HG03039 (cell line): Measurements from ENCODE around the gene SULF2.

ENCODE experiments used
- ATAC-seq: cut with Tn5 transposase; IDR thresholded peaks from one replicate; pipeline ENCODE4 v1.9.1; 2021; ENCODE audit warnings: mild to moderate bottlenecking, moderate library complexity; ENCODE audit not compliant: unreplicated experiment

SULF2 gene

GRCh38 chr20:47717421-47717820 lies 67.9 kb downstream of the SULF2 start:
- ATAC-seq, result no peak

- no peak for ATAC-seq
These were observed 71.3 kb downstream of the SULF2 start for GRCh38 chr20:47713878-47714450.

- no peak for ATAC-seq
These were observed 72.1 kb downstream of the SULF2 start for GRCh38 chr20:47713163-47713562.

GRCh38 chr20:47711046-47711752 lies 74.1 kb downstream of the SULF2 start:
- no peak for ATAC-seq

GRCh38 chr20:47710665-47711045 lies 74.6 kb downstream of the SULF2 start:
- ATAC-seq, result no peak

- ATAC-seq, result no peak
These were observed 76.1 kb downstream of the SULF2 start for GRCh38 chr20:47708953-47709833.

- ATAC-seq, result no peak
These were observed 77.0 kb downstream of the SULF2 start for GRCh38 chr20:47708140-47708807.

- no peak for ATAC-seq
These were observed 78.9 kb downstream of the SULF2 start for GRCh38 chr20:47706345-47706744.

- no peak for ATAC-seq
These were observed 79.8 kb downstream of the SULF2 start for GRCh38 chr20:47705497-47705856.

- no peak for ATAC-seq
These were observed 80.4 kb downstream of the SULF2 start for GRCh38 chr20:47704746-47705496.

- ATAC-seq, result no peak
These were observed 81.5 kb downstream of the SULF2 start for GRCh38 chr20:47703748-47704147.

GRCh38 chr20:47701612-47702011 lies 83.7 kb downstream of the SULF2 start:
- no peak for ATAC-seq

GRCh38 chr20:47700327-47700726 lies 85.0 kb downstream of the SULF2 start:
- no peak for ATAC-seq

- ATAC-seq, result no peak
These were observed 85.5 kb downstream of the SULF2 start for GRCh38 chr20:47699818-47700217.

GRCh38 chr20:47698142-47698541 lies 87.1 kb downstream of the SULF2 start:
- no peak for ATAC-seq

GRCh38 chr20:47696856-47697255 lies 88.4 kb downstream of the SULF2 start:
- no peak for ATAC-seq

GRCh38 chr20:47694021-47694818 lies 91.1 kb downstream of the SULF2 start:
- no peak for ATAC-seq

- ATAC-seq, result no peak
These were observed 93.7 kb downstream of the SULF2 start for GRCh38 chr20:47691625-47692024.

GRCh38 chr20:47689731-47690130 lies 95.5 kb downstream of the SULF2 start:
- ATAC-seq, result no peak
